ENCODE measurements around the gene OPHN1. TPM values are rescaled to one million over a fixed set of nuclear protein-coding genes. Genes with fewer than 3 reads are reported as not detected.

The OPHN1 gene
- total RNA-seq, 6 experiments from 2014 or later = 7.8 to 12.5 (median 10.6) TPM

GRCh38 chrX:68060506-68061205 lies 372.6 kb downstream of the OPHN1 start:
- DNase-seq = no peak
- no peak for TF ChIP-seq CTCF (IDR thresholded peaks at IDR 0.05)
- H3K4me1 Mint-ChIP-seq (ENCODE audit: low read depth) = peaks cover 24% of the 10 kb centered on the region

GRCh38 chrX:68059469-68059868 lies 373.8 kb downstream of the OPHN1 start:
- TF ChIP-seq CTCF (IDR thresholded peaks at IDR 0.05) = no peak
- Mint-ChIP-seq H3K27ac (peak overlapping the region; percentile 49; the same call in 1 of the 2 replicates), H3K27me3 (ENCODE audit: insufficient read depth) (no peaks in the 10 kb centered on the region; the same call in 1 of the 2 replicates), H3K9me3 (no peaks in the 10 kb centered on the region), H3K4me3 (no peak overlapping the region; the same call in 1 of the 2 replicates), H3K4me1 (ENCODE audit: low read depth) (peaks cover 24% of the 10 kb centered on the region), H3K36me3 (ENCODE audit: low read depth) (no peaks in the 10 kb centered on the region)
- DNase-seq = peak; percentile 17

More at GRCh38 chrX:68060506-68061205, 372.6 kb downstream of the OPHN1 start:
- Mint-ChIP-seq H3K36me3 (ENCODE audit: low read depth) (no peaks in the 10 kb centered on the region), H3K9me3 (no peaks in the 10 kb centered on the region), H3K4me3 (no peak overlapping the region), H3K27me3 (ENCODE audit: insufficient read depth) (no peaks in the 10 kb centered on the region; the same call in 1 of the 2 replicates), H3K27ac (peak overlapping the region; percentile 72)

GRCh38 chrX:68049466-68049865 lies 383.8 kb downstream of the OPHN1 start:
- no peaks in the 10 kb centered on the region for H3K9me3 Mint-ChIP-seq
- no peaks in the 10 kb centered on the region for H3K27me3 Mint-ChIP-seq (ENCODE audit: insufficient read depth)
- H3K36me3 Mint-ChIP-seq (ENCODE audit: low read depth) = peaks cover 5% of the 10 kb centered on the region
- no peak overlapping the region for H3K4me3 Mint-ChIP-seq
- TF ChIP-seq CTCF (IDR thresholded peaks at IDR 0.05) = no peak
- no peak for DNase-seq
- no peak overlapping the region for H3K27ac Mint-ChIP-seq
- H3K4me1 Mint-ChIP-seq (ENCODE audit: low read depth) = peaks cover 20% of the 10 kb centered on the region

GRCh38 chrX:68048774-68049173 lies 384.5 kb downstream of the OPHN1 start:
- Mint-ChIP-seq H3K27me3 (ENCODE audit: insufficient read depth) (no peaks in the 10 kb centered on the region), H3K27ac (no peak overlapping the region), H3K4me3 (no peak overlapping the region), H3K36me3 (ENCODE audit: low read depth) (peaks cover 5% of the 10 kb centered on the region), H3K4me1 (ENCODE audit: low read depth) (peaks cover 20% of the 10 kb centered on the region), H3K9me3 (no peaks in the 10 kb centered on the region)
- no peak for DNase-seq
- no peak for TF ChIP-seq CTCF (IDR thresholded peaks at IDR 0.05)

- Mint-ChIP-seq H3K9me3 (no peaks in the 10 kb centered on the region), H3K27me3 (ENCODE audit: insufficient read depth) (no peaks in the 10 kb centered on the region), H3K36me3 (ENCODE audit: low read depth) (no peaks in the 10 kb centered on the region; the same call in 1 of the 2 replicates), H3K4me1 (ENCODE audit: low read depth) (peaks cover 20% of the 10 kb centered on the region), H3K4me3 (no peak overlapping the region), H3K27ac (no peak overlapping the region; the same call in 1 of the 2 replicates)
- no peak for TF ChIP-seq CTCF (IDR thresholded peaks at IDR 0.05)
- DNase-seq = peak; percentile 32
Observed at GRCh38 chrX:68045008-68045577, 388.2 kb downstream of the OPHN1 start.
